Effector memory CD8-positive, alpha-beta T cell (primary cell): ENCODE results near the gene CCDC174.

Experiments used
- ATAC-seq: fragments of 150-1000 bp; cut with Tn5 transposase; replicated peaks from 2 replicates; pipeline ENCODE4 v1.10.0; 2021; ENCODE audit warnings: mild to moderate bottlenecking, moderate library complexity
- DNase-seq, 3 experiments: peaks; one replicate each; pipeline ENCODE4 v3.0.0; 2021
- H3K27ac Mint-ChIP-seq, 2 donors: one replicate each; pipeline ENCODE4 v1.8.0; 2022; ENCODE audit warnings: mild to moderate bottlenecking in 2 of 2, mixed read lengths in 2 of 2, moderate library complexity in 2 of 2
- H3K27me3 Mint-ChIP-seq, 2 donors: one replicate each; pipeline ENCODE4 v1.8.0; 2022; ENCODE audit warnings: mixed read lengths in 2 of 2
- H3K36me3 Mint-ChIP-seq: one replicate; pipeline ENCODE4 v1.8.0; 2022; ENCODE audit warnings: mild to moderate bottlenecking, moderate library complexity, mixed read lengths; ENCODE audit not compliant: insufficient read depth
- H3K4me1 Mint-ChIP-seq, 2 donors: one replicate each; pipeline ENCODE4 v1.8.0; 2022; ENCODE audit warnings: low read depth in 2 of 2, mixed read lengths in 2 of 2
- H3K4me3 Mint-ChIP-seq, 2 donors: one replicate each; pipeline ENCODE4 v1.8.0; 2022; ENCODE audit warnings: mild to moderate bottlenecking in 2 of 2, mixed read lengths in 2 of 2, moderate library complexity in 2 of 2
- H3K9me3 Mint-ChIP-seq, 2 donors: one replicate each; pipeline ENCODE4 v1.8.0; 2022; ENCODE audit warnings: mixed read lengths in 2 of 2

Gene CCDC174

GRCh38 chr3:14616606-14617507 lies 34.7 kb upstream of the CCDC174 start:
- DNase-seq: no peak
- H3K9me3 Mint-ChIP-seq: no peaks in the 10 kb centered on the region
- no peak overlapping the region for H3K27ac Mint-ChIP-seq
- no peak for ATAC-seq
- no peak overlapping the region for H3K4me3 Mint-ChIP-seq
- no peaks in the 10 kb centered on the region for H3K4me1 Mint-ChIP-seq
- peaks cover 19 to 64% of the 10 kb centered on the region in 2 donors for H3K27me3 Mint-ChIP-seq
- no peaks in the 10 kb centered on the region for H3K36me3 Mint-ChIP-seq

DNA sequence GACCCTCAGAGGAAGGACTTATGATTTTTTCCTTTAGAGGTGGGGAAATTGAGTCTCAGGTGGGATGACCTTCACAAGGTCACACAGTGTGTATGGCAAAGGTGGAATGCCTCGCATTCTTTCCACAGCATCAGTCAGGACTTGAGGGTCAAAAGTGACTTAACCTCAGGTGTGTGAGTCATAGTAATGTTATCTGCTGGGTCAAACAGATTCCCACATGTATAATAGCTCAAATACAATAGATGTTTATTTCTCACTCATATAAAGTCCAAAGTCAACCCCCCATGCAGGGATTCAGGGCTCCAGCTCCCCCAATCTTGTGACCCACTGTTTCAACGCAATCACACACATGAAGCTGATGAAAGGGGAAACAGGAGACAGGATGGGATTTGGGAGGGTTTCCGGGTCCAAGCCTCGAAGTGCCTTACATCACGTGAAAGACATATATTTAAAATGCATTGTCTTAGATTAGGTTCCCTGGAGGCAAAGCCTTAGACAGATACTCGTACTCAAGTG lies 34.0 kb upstream of the CCDC174 start:
- peaks cover 14 to 58% of the 10 kb centered on the region in 2 donors for H3K27me3 Mint-ChIP-seq
- no peak overlapping the region for H3K4me3 Mint-ChIP-seq
- DNase-seq (no peak), ATAC-seq (no peak)
- H3K27ac Mint-ChIP-seq: no peak overlapping the region
- H3K9me3 Mint-ChIP-seq: no peaks in the 10 kb centered on the region
- H3K36me3 Mint-ChIP-seq: no peaks in the 10 kb centered on the region
- H3K4me1 Mint-ChIP-seq: no peaks in the 10 kb centered on the region

GRCh38 chr3:14619605-14620004 lies 32.0 kb upstream of the CCDC174 start:
- Mint-ChIP-seq H3K9me3 (no peaks in the 10 kb centered on the region), H3K36me3 (no peaks in the 10 kb centered on the region), H3K27ac (no peak overlapping the region), H3K4me3 (no peak overlapping the region), H3K27me3 (peaks cover 8 to 48% of the 10 kb centered on the region in 2 donors), H3K4me1 (no peaks in the 10 kb centered on the region)
- ATAC-seq (no peak), DNase-seq (no peak)

GRCh38 chr3:14620512-14620911 lies 31.1 kb upstream of the CCDC174 start:
- Mint-ChIP-seq H3K9me3 (no peaks in the 10 kb centered on the region), H3K4me3 (no peak overlapping the region), H3K27ac (no peak overlapping the region), H3K4me1 (no peaks in the 10 kb centered on the region), H3K36me3 (no peaks in the 10 kb centered on the region), H3K27me3 (peaks cover 13 to 56% of the 10 kb centered on the region in 2 donors)
- DNase-seq (no peak), ATAC-seq (no peak)

DNA sequence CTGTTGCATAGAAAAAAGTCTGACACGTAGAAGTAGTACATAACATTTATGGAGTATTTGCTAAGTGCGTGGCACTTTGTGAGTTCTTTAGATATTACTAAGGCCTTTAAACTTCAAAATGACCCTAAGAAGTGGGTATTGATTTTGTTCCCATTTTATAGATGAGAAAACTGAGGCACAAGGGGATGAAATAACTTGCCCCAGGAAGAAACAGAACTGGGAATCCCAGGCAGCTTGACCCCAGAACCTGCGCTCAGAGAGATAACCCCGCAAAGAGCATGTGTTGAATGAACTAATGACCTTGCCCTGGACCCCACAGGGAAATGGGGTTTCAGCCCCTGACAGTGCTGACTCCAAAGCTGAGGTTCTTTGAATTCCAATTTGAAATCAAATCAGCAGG lies 30.5 kb upstream of the CCDC174 start:
- no peak overlapping the region for H3K4me3 Mint-ChIP-seq
- no peaks in the 10 kb centered on the region for H3K9me3 Mint-ChIP-seq
- H3K27me3 Mint-ChIP-seq: peaks cover 14 to 57% of the 10 kb centered on the region in 2 donors
- H3K36me3 Mint-ChIP-seq: no peaks in the 10 kb centered on the region
- ATAC-seq (no peak), DNase-seq (no peak)
- no peaks in the 10 kb centered on the region for H3K4me1 Mint-ChIP-seq
- H3K27ac Mint-ChIP-seq: no peak overlapping the region

GRCh38 chr3:14622368-14622767 lies 29.2 kb upstream of the CCDC174 start:
- Mint-ChIP-seq H3K27ac (no peak overlapping the region), H3K9me3 (no peaks in the 10 kb centered on the region), H3K4me1 (no peaks in the 10 kb centered on the region), H3K27me3 (peaks cover 21 to 56% of the 10 kb centered on the region in 2 donors), H3K36me3 (no peaks in the 10 kb centered on the region), H3K4me3 (no peak overlapping the region)
- no peak for ATAC-seq
- no peak for DNase-seq

DNA sequence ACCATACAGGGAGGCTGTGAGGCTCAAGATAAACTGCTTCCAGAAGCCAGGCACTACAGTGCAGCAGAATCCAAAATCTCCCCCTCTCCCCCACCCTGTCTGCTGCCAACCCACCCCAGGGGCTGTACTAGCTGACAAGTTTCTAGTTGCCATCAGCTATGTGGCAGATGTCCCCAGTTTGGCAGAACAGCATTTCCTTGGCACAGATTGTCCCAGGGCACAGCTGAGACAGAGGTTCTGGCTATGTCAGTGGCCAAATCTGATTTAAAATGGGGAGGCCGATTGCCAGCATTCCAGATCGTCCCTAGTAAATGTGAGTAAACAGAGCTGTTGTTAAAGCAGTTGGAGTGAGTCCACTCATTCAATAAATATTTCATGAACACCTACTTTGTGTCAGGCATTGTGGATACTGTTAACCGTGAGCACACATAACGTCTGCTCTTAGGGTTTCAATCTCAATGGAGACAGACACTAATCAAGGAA lies 28.0 kb upstream of the CCDC174 start:
- DNase-seq (no peak), ATAC-seq (no peak)
- H3K4me1 Mint-ChIP-seq: no peaks in the 10 kb centered on the region
- H3K36me3 Mint-ChIP-seq: no peaks in the 10 kb centered on the region
- H3K4me3 Mint-ChIP-seq: no peak overlapping the region
- H3K27ac Mint-ChIP-seq: no peak overlapping the region
- H3K9me3 Mint-ChIP-seq: no peaks in the 10 kb centered on the region
- H3K27me3 Mint-ChIP-seq: peaks cover 32 to 59% of the 10 kb centered on the region in 2 donors

- Mint-ChIP-seq H3K27ac (no peak overlapping the region), H3K4me1 (no peaks in the 10 kb centered on the region), H3K36me3 (no peaks in the 10 kb centered on the region), H3K4me3 (no peak overlapping the region), H3K9me3 (no peaks in the 10 kb centered on the region), H3K27me3 (peaks cover 24 to 59% of the 10 kb centered on the region in 2 donors)
- DNase-seq (no peak), ATAC-seq (no peak)
Measured at GRCh38 chr3:14624498-14624897, 27.1 kb upstream of the CCDC174 start.

DNA sequence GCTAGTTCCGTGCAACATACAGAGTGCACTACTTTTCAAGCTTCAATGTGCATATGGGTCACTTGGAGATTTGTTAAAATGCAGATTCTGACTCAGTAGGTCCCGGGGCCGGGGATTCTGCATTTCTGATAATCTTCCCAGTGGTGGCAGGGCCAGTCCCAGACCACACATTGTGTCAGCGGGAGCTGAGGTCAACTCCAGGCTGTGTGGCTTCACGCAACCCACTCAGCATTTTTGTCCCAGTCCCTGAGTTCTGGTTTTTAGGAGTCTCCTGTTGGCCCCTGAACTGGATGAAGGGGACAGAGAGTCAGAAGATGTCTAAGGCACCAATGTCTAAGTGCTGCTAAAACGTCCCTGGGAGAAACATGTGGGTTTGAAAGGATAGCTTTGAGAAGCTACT lies 26.1 kb upstream of the CCDC174 start:
- no peak overlapping the region for H3K4me3 Mint-ChIP-seq
- no peak overlapping the region for H3K27ac Mint-ChIP-seq
- DNase-seq (no peak), ATAC-seq (no peak)
- peaks cover 24 to 55% of the 10 kb centered on the region in 2 donors for H3K27me3 Mint-ChIP-seq
- H3K9me3 Mint-ChIP-seq: no peaks in the 10 kb centered on the region
- no peaks in the 10 kb centered on the region for H3K4me1 Mint-ChIP-seq
- no peaks in the 10 kb centered on the region for H3K36me3 Mint-ChIP-seq

- no peak overlapping the region for H3K4me3 Mint-ChIP-seq
- no peak for ATAC-seq
- H3K4me1 Mint-ChIP-seq: no peaks in the 10 kb centered on the region
- no peak overlapping the region for H3K27ac Mint-ChIP-seq
- peaks cover 34 to 66% of the 10 kb centered on the region in 2 donors for H3K27me3 Mint-ChIP-seq
- no peak for DNase-seq
- no peaks in the 10 kb centered on the region for H3K9me3 Mint-ChIP-seq
- no peaks in the 10 kb centered on the region for H3K36me3 Mint-ChIP-seq
Measured at GRCh38 chr3:14627815-14628214, 23.7 kb upstream of the CCDC174 start.

DNA sequence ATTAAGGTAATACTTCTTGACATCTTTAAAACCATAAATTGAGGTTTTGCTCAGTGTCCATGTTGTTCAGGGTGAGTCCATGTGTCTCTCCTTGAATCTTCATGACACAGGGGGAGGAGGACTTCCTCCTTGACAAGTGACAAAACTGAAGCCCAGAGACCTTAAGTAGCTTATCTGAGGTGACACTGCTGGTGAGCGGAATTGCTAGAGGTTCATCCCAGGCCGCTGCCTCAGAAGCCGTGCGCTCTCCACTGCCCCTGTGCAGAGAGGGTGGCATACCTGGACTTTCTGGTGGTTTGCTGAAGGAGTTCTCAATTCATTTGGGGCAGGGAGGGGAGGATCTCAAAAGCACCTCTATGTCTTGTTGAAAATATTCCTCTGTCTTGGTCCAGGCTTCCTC lies 23.2 kb upstream of the CCDC174 start:
- Mint-ChIP-seq H3K4me3 (no peak overlapping the region), H3K36me3 (no peaks in the 10 kb centered on the region), H3K27ac (no peak overlapping the region), H3K27me3 (peaks cover 34 to 66% of the 10 kb centered on the region in 2 donors), H3K4me1 (no peaks in the 10 kb centered on the region), H3K9me3 (no peaks in the 10 kb centered on the region)
- no peak for DNase-seq
- no peak for ATAC-seq

DNA sequence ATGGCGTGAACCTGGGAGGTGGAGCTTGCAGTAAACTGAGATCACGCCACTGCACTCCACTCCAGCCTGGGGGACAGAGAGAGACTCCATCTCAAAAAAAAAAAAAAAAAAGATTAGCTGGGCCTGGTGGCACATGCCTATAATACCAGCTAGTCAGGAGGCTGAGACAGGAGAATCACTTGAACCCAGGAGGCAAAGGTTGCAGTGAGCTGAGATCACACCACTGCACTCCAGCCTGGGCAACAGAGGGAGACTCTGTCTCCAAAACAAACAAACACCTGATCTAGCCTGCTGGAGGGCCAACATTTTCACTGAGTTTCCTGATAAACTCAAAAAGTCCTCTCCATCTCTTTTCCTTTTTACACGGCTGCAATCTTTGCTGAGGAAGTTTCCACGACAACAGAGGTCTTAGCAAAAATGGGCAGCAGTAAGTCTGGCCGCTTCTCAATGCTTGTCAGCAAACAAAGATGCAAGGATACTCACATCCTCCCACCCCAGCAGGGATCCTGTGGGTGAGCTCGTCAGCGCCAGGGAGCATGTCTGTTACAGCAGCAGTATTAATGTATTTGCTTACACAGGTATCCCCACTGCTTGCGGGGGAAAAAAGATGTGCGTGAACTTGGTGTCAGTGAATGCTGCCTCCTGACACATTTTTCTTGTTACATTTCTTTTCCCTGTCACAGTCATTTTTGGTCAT lies 21.0 kb upstream of the CCDC174 start:
- Mint-ChIP-seq H3K4me1 (peaks cover 0 to 2% of the 10 kb centered on the region in 2 donors), H3K27me3 (peaks cover 34 to 69% of the 10 kb centered on the region in 2 donors), H3K4me3 (no peak overlapping the region), H3K27ac (no peak overlapping the region), H3K9me3 (no peaks in the 10 kb centered on the region), H3K36me3 (peaks cover 2% of the 10 kb centered on the region)
- DNase-seq (no peak), ATAC-seq (no peak)

DNA sequence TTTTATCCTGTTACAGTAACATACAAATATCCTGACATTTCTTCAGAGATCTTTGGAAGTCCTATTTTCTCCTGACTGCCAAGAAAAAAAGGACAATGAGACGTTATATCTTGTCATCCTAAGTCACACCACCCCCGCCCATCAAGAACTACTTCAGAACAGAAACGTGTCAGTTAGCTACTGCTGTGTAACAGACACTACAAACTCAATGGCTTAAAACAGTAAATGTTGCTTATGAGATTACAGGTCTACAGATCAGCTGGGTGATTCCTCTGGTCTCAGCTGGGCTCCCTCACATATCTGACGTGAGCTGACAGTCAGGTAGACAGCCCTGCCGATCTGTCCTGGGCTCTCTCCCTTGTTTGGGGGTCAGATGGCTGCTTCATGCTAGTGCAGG lies 20.5 kb upstream of the CCDC174 start:
- peaks cover 0 to 2% of the 10 kb centered on the region in 2 donors for H3K4me1 Mint-ChIP-seq
- H3K36me3 Mint-ChIP-seq: peaks cover 2% of the 10 kb centered on the region
- H3K27ac Mint-ChIP-seq: no peak overlapping the region
- no peak for DNase-seq
- no peak for ATAC-seq
- H3K27me3 Mint-ChIP-seq: peaks cover 35 to 72% of the 10 kb centered on the region in 2 donors
- no peaks in the 10 kb centered on the region for H3K9me3 Mint-ChIP-seq
- no peak overlapping the region for H3K4me3 Mint-ChIP-seq
